GM18870 (cell line): ENCODE results near the gene CHTF18.

Experiments used
- ATAC-seq: cut with Tn5 transposase; IDR thresholded peaks from one replicate; pipeline ENCODE4 v1.9.1; 2021; ENCODE audit warnings: moderate library complexity; ENCODE audit not compliant: unreplicated experiment

The CHTF18 gene

DNA sequence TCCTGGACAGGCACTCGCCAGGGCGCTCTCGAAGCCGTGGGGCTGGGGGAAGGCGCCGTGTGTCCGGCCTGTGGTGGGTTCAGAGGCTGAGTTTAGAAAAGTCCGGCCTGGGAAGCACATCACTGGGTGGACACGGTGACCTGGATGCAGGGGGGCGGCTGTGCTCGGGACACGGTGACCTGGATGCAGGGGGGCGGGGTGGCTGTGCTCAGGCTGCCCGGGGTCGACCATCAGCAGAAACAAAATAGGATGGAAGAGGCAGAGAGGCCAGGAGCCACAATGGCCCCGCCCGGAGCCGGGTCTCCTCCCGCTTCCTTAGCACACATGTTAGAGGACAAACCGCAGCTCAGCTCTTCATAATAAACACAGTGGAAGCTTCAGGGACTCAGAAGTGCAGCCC, 55.4 kb downstream of the CHTF18 start:
- ATAC-seq: no peak

DNA sequence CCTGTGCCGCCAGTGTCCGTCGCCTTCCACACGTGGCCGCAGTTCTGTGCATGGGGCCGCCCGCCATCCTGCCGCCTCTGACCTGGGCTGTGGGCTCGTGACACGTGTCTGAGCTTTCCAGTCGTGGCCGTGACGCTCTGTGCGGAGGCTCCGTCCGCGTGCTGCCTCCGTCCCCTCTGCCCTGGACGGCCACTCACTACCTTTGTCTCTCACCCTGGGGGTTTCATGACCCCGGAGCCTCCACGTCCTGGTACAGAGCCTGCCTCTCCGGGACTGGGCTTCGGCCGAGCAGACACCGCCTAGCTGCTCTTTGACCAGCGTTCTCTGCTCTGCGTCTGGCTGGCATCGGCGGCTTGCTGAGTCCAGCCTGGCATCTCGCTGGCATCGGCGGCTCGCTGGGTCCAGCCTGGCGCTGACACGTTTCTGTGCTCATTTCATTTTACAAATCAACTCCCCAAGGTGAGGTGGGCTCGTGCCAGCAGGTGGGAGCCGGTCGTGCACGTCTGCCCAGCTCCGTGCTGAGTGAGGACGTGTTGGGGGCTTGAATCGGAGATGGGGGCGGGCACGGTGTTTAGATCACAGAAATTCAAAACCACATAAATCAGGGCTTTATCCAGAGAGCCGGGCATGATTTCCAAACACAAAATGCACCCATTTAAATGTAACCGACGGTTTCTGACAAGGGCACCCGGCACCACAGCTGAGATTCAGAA, 56.4 kb downstream of the CHTF18 start:
- no peak for ATAC-seq

DNA sequence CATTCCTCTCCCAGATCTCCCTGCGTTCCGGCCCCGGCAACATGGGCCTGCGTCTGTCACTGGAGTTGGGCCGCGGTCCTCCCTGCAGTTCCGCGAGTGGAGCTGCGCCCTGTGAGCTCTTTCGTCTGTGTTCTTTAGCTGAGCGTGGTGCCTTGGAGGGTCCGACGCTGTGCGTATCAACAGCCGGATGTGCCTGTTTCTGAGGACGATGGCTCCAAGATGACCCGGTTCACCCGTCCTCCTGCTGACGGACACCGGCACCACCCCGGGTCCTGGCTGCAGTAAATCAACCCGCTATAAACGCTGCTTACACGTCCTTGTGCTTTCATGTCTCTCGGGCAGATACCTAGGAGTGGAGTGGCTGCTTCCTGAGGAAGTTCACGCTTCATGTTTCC, 56.9 kb downstream of the CHTF18 start:
- no peak for ATAC-seq

DNA sequence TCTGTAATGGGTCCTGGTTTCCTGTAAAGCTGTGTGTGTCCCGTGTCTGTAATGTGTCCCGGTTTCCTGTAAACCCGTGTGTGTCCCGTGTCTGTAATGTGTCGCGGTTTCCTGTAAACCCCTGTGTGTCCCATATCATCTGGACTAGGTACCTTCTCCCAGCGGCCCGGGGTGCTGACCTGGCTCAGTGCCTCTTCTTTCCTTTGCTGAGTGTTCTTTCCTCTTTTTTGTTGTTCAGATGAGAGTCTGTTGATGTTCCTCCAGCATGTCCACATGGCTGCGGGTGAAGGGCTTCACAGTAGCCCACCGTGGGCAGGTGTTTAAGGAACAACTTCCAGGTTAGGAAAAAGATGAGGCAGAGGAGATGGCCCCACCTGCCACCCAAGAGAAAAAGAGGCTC, 58.7 kb downstream of the CHTF18 start:
- no peak for ATAC-seq
